ENCODE results near the gene TCIRG1. TPM values are rescaled to one million over a fixed set of nuclear protein-coding genes. Genes with fewer than 3 reads are reported as not detected.

The TCIRG1 gene
- total RNA-seq, 1 donor: 213 TPM

DNA sequence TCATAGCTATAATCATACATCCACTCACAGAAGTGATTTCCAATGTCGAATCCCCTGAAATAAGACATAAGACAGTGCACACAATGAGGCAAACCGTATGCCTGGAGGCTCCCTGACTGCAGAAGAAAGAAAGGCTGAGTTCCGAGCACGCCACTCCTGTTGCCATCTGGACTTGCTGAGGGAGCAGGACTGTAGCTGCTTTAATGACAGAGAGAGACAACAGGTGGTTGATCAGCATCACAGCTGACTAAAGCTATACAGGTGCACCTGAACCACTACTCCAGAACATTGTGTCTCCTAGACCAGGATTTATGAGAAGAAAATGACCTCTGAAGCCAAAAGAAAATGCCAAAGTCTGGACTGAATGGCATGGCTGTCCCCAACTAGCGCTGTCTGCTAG lies 27.0 kb downstream of the TCIRG1 start:
- no peaks in the 10 kb centered on the region for H3K27me3 ChIP-seq (ENCODE audit: insufficient read depth, low read length)
- H3K4me1 ChIP-seq (ENCODE audit: insufficient read depth, low read length): peaks cover 6% of the 10 kb centered on the region
- H3K4me3 ChIP-seq (ENCODE audit: low read length): no peak overlapping the region
- no peaks in the 10 kb centered on the region for H3K9me3 ChIP-seq (ENCODE audit: low read depth, low read length)

- Histone ChIP-seq H3K27me3 (ENCODE audit: insufficient read depth, low read length) (no peaks in the 10 kb centered on the region), H3K4me1 (ENCODE audit: insufficient read depth, low read length) (peaks cover 6% of the 10 kb centered on the region), H3K4me3 (ENCODE audit: low read length) (no peak overlapping the region), H3K9me3 (ENCODE audit: low read depth, low read length) (no peaks in the 10 kb centered on the region)
Measured at GRCh38 chr11:68066742-68067141, 27.9 kb downstream of the TCIRG1 start.

- H3K27me3 ChIP-seq (ENCODE audit: insufficient read depth, low read length): no peaks in the 10 kb centered on the region
- peaks cover 6% of the 10 kb centered on the region for H3K4me1 ChIP-seq (ENCODE audit: insufficient read depth, low read length)
- H3K4me3 ChIP-seq (ENCODE audit: low read length): no peak overlapping the region
- no peaks in the 10 kb centered on the region for H3K9me3 ChIP-seq (ENCODE audit: low read depth, low read length)
Measured at GRCh38 chr11:68067991-68068390, 29.2 kb downstream of the TCIRG1 start.

DNA sequence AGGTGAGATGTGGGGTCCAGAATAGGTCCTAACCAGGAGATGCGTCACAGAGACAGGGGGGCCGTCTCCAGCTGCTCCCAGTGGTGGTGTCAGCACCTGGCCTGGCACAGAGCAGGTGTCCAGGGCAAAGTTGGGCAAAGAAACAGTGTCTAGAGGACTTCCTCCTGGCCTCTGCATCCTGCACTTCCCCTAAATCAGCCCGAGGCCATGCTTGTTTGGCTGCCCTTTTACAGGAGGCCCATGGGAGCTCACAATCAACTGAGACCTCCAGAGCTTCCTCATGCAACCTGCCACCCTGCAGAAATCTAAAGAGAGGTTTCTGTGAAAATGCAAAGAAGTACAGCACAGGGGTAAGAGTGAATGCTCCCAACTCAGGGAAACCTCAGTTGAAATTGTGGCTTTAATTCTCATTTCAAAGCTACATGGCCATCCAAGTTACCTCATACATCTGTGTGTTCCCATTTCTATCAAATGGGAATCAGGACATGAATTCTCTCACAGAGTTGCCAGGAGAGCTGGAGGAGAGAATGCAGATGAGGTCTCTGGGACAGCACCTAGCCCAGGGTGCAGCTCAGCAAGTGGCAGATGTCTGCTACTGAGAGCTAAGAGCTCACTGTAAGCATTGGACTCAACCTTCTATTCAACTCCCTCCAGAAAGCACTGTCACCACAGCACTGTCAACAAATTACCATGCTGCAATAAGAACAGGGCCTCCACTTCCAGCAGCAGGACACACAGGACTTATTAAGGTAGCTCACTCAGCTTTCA lies 32.6 kb downstream of the TCIRG1 start:
- H3K27me3 ChIP-seq (ENCODE audit: insufficient read depth, low read length): no peaks in the 10 kb centered on the region
- no peaks in the 10 kb centered on the region for H3K4me1 ChIP-seq (ENCODE audit: insufficient read depth, low read length)
- no peak overlapping the region for H3K4me3 ChIP-seq (ENCODE audit: low read length)

DNA sequence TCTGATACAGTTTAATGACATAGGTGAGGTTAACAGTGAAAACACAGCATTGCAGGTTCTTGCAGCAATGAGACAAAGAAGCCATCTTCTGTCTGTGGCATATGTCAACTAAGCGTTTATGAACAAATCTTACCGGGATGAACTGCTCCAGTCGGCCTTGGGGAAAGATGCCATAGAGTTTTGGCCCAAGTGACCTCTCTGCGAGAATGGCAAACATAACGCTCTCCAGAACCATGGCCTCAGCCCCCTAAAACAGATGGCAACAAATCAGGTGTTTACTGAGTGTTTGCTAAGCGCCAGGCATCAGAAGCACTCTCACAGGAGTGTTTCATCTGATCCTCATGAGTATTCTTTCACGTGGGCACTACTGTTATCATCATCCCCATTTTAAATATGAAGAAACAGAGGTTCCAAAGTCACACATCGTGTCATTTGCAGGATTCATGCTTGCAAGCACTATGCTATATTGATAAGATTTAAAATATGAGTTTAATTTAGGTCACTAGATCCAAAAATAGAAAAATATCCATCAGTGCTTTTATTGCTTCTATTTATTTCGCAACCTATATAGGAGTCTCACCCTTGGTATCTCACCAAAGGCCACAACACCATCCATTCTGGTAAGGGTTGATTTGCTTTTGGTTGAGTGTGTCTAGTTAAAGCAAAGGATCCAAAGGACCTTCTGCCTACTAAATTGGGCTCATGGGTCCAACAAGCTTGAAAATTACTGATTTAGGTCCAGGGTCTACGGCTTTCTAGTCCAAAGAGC lies 35.9 kb downstream of the TCIRG1 start:
- Histone ChIP-seq H3K4me3 (ENCODE audit: low read length) (no peak overlapping the region), H3K4me1 (ENCODE audit: insufficient read depth, low read length) (no peaks in the 10 kb centered on the region), H3K27me3 (ENCODE audit: insufficient read depth, low read length) (no peaks in the 10 kb centered on the region), H3K9me3 (ENCODE audit: low read depth, low read length) (no peaks in the 10 kb centered on the region)

More for the DNA sequence above, 32.6 kb downstream of the TCIRG1 start:
- no peaks in the 10 kb centered on the region for H3K9me3 ChIP-seq (ENCODE audit: low read depth, low read length)

- no peak overlapping the region for H3K4me3 ChIP-seq (ENCODE audit: low read length)
- H3K4me1 ChIP-seq (ENCODE audit: insufficient read depth, low read length): no peaks in the 10 kb centered on the region
- no peaks in the 10 kb centered on the region for H3K9me3 ChIP-seq (ENCODE audit: low read depth, low read length)
- H3K27me3 ChIP-seq (ENCODE audit: insufficient read depth, low read length): no peaks in the 10 kb centered on the region
Measured at GRCh38 chr11:68076371-68077042, 37.7 kb downstream of the TCIRG1 start.

GRCh38 chr11:68077617-68078582 lies 39.1 kb downstream of the TCIRG1 start:
- Histone ChIP-seq H3K9me3 (ENCODE audit: low read depth, low read length) (no peaks in the 10 kb centered on the region), H3K4me3 (ENCODE audit: low read length) (no peak overlapping the region), H3K4me1 (ENCODE audit: insufficient read depth, low read length) (no peaks in the 10 kb centered on the region), H3K27me3 (ENCODE audit: insufficient read depth, low read length) (no peaks in the 10 kb centered on the region)

DNA sequence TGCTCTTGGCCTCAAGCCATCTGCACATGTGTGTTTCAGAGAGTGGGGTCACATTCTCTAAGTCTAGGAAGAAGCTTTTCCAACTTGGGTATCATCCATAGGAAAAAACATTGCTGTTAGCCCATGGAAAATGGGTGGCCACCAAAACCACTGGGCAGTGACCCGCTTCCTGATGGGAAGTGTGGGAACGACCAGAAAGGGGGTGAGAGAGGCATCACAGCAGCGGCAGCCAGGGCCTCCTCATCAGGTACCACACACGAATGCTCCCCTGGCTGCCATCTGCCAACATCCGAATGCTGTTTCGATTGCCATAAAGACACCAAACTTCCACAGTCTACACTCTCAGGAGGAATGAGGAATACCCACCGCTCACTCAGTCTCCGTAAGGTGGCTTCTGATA lies 42.0 kb downstream of the TCIRG1 start:
- H3K4me1 ChIP-seq (ENCODE audit: insufficient read depth, low read length): no peaks in the 10 kb centered on the region
- no peaks in the 10 kb centered on the region for H3K9me3 ChIP-seq (ENCODE audit: low read depth, low read length)
- no peaks in the 10 kb centered on the region for H3K27me3 ChIP-seq (ENCODE audit: insufficient read depth, low read length)
- no peak overlapping the region for H3K4me3 ChIP-seq (ENCODE audit: low read length)

DNA sequence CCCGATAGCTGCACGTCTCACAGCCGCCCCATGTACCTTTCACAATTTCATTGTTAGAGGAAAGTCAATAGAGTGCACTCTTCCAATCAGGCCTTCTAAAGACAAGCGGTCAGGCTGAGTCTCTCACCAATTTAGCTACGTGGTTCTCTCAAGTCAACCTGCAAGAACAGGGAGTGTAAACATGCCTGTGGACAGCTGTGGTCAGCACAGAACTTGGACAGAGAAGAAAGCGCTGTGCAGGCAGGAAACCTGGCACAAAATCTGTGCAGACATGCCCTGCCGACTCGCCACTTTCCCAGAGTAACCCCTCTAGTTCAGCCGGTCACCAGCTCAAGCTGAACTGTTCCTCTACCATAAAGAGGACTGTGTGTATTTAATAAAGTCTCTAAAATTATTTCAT lies 42.9 kb downstream of the TCIRG1 start:
- no peak overlapping the region for H3K4me3 ChIP-seq (ENCODE audit: low read length)
- H3K9me3 ChIP-seq (ENCODE audit: low read depth, low read length): no peaks in the 10 kb centered on the region
- H3K4me1 ChIP-seq (ENCODE audit: insufficient read depth, low read length): no peaks in the 10 kb centered on the region
- no peaks in the 10 kb centered on the region for H3K27me3 ChIP-seq (ENCODE audit: insufficient read depth, low read length)

DNA sequence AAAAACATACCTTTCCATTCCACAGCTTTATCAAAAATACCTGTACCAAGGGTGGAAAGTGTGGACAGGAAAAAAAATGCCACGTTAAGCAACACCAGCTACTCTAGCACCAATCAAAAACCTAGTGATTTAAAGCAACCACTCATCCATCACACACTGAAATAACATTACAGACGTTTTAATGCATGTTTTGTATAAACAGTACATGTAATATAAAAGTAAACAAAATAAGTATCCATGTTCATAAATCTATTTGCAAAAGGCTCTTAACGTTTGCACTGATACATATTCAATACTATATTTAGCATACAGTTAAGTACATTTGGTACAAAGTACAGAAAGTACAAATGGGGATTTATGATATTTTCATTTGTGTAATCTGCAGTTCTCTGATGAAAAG lies 43.7 kb downstream of the TCIRG1 start:
- Histone ChIP-seq H3K27me3 (ENCODE audit: insufficient read depth, low read length) (no peaks in the 10 kb centered on the region), H3K9me3 (ENCODE audit: low read depth, low read length) (no peaks in the 10 kb centered on the region), H3K4me3 (ENCODE audit: low read length) (no peak overlapping the region), H3K4me1 (ENCODE audit: insufficient read depth, low read length) (no peaks in the 10 kb centered on the region)

DNA sequence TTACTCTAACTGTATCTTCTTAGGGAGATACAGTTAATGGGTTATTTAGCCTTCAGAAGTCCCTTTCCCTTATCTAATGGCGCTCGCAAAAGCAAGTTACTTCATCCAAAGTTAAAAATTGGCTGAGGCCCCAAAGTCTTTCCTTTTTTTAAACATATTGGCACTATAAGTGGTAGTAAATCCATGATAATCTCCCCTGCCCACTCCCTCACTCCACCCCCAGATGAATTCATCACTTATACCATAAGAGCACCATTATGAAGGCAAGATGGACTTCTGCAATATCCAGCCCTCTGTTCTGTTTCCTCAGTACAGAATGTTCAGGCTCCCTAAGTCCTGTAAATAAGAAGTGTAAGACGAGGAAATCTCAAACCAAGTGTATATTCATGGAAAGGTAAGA lies 44.7 kb downstream of the TCIRG1 start:
- no peak overlapping the region for H3K4me3 ChIP-seq (ENCODE audit: low read length)
- no peaks in the 10 kb centered on the region for H3K27me3 ChIP-seq (ENCODE audit: insufficient read depth, low read length)
- no peaks in the 10 kb centered on the region for H3K9me3 ChIP-seq (ENCODE audit: low read depth, low read length)
- no peaks in the 10 kb centered on the region for H3K4me1 ChIP-seq (ENCODE audit: insufficient read depth, low read length)

- no peaks in the 10 kb centered on the region for H3K9me3 ChIP-seq (ENCODE audit: low read depth, low read length)
- peaks cover 5% of the 10 kb centered on the region for H3K4me1 ChIP-seq (ENCODE audit: insufficient read depth, low read length)
- H3K4me3 ChIP-seq (ENCODE audit: low read length): no peak overlapping the region
- H3K27me3 ChIP-seq (ENCODE audit: insufficient read depth, low read length): no peaks in the 10 kb centered on the region
Measured at GRCh38 chr11:68089679-68090078, 50.9 kb downstream of the TCIRG1 start.

GRCh38 chr11:68090287-68090686 lies 51.5 kb downstream of the TCIRG1 start:
- H3K4me3 ChIP-seq (ENCODE audit: low read length): no peak overlapping the region
- H3K9me3 ChIP-seq (ENCODE audit: low read depth, low read length): no peaks in the 10 kb centered on the region
- H3K27me3 ChIP-seq (ENCODE audit: insufficient read depth, low read length): no peaks in the 10 kb centered on the region

GRCh38 chr11:68090706-68091105 lies 51.9 kb downstream of the TCIRG1 start:
- Histone ChIP-seq H3K4me1 (ENCODE audit: insufficient read depth, low read length) (peaks cover 5% of the 10 kb centered on the region), H3K4me3 (ENCODE audit: low read length) (no peak overlapping the region)

More at GRCh38 chr11:68090287-68090686, 51.5 kb downstream of the TCIRG1 start:
- peaks cover 5% of the 10 kb centered on the region for H3K4me1 ChIP-seq (ENCODE audit: insufficient read depth, low read length)

More at GRCh38 chr11:68090706-68091105, 51.9 kb downstream of the TCIRG1 start:
- H3K9me3 ChIP-seq (ENCODE audit: low read depth, low read length): no peaks in the 10 kb centered on the region
- no peaks in the 10 kb centered on the region for H3K27me3 ChIP-seq (ENCODE audit: insufficient read depth, low read length)
